SK-N-SH treated with all-trans-retinoic acid at 6 μM for 48 hours (cell line): ENCODE measurements around the gene SDK1.

Source experiments
- ATAC-seq: fragments of 200-7000 bp; cut with Tn5 transposase; 3 replicates; pipeline ENCODE4 v1.9.1; 2020; ENCODE audit warnings: mild to moderate bottlenecking, moderate library complexity
- BACH2 ChIP-seq: fragments of 250-450 bp; sonication (Bioruptor Pico); IDR thresholded peaks from 2 replicates; pipeline ENCODE4 v1.9.0; 2021; ENCODE audit warnings: mild to moderate bottlenecking, borderline replicate concordance
- CREB5 ChIP-seq: fragments of 250-450 bp; sonication (Bioruptor Pico); IDR thresholded peaks from 2 replicates; pipeline ENCODE4 v1.5.1; 2020; ENCODE audit warnings: low read depth, mild to moderate bottlenecking, moderate library complexity
- CSRNP3 ChIP-seq: fragments of 250-450 bp; sonication (Bioruptor Pico); IDR thresholded peaks from 2 replicates; pipeline ENCODE4 v1.5.1; 2021; ENCODE audit warnings: mild to moderate bottlenecking, moderate library complexity
- GLIS3 ChIP-seq: fragments of 250-450 bp; sonication (Bioruptor Pico); IDR thresholded peaks from 2 replicates; pipeline ENCODE4 v1.5.0; 2020; ENCODE audit warnings: mild to moderate bottlenecking, moderate library complexity
- ISL1 ChIP-seq: fragments of 250-450 bp; sonication (Bioruptor Pico); IDR thresholded peaks from 2 replicates; pipeline ENCODE4 v2.1.2; 2022; ENCODE audit warnings: mild to moderate bottlenecking, moderate library complexity
- OSR1 ChIP-seq: fragments of 250-450 bp; sonication (Bioruptor Pico); IDR thresholded peaks from 2 replicates; pipeline ENCODE4 v1.8.0; 2022; ENCODE audit warnings: moderate library complexity, mild to moderate bottlenecking, inconsistent platforms
- PATZ1 ChIP-seq: fragments of 250-450 bp; sonication (Bioruptor Pico); IDR thresholded peaks from 2 replicates; pipeline ENCODE4 v1.8.0; 2020; ENCODE audit warnings: mild to moderate bottlenecking, moderate library complexity, borderline replicate concordance
- POU6F1 ChIP-seq: fragments of 250-450 bp; sonication (Bioruptor Pico); IDR thresholded peaks from 2 replicates; pipeline ENCODE4 v1.8.0; 2021; ENCODE audit warnings: low read depth, mild to moderate bottlenecking, moderate library complexity, borderline replicate concordance
- PPARA ChIP-seq: fragments of 250-450 bp; sonication (Bioruptor Pico); IDR thresholded peaks from 2 replicates; pipeline ENCODE4 v1.5.0; 2020; ENCODE audit warnings: mild to moderate bottlenecking, borderline replicate concordance
- RARB ChIP-seq: fragments of 250-450 bp; sonication (Bioruptor Pico); IDR thresholded peaks from 2 replicates; pipeline ENCODE4 v1.8.0; 2021; ENCODE audit warnings: mild to moderate bottlenecking, moderate library complexity
- SNAI2 ChIP-seq: fragments of 250-450 bp; sonication (Bioruptor Pico); IDR thresholded peaks from 2 replicates; pipeline ENCODE4 v1.5.0; 2020; ENCODE audit warnings: mild to moderate bottlenecking, moderate library complexity
- TOX ChIP-seq: fragments of 250-450 bp; sonication (Bioruptor Pico); IDR thresholded peaks from 2 replicates; pipeline ENCODE4 v1.8.0; 2021; ENCODE audit warnings: mild to moderate bottlenecking, moderate library complexity, borderline replicate concordance
- TSHZ2 ChIP-seq: fragments of 250-450 bp; sonication (Bioruptor Pico); IDR thresholded peaks from 2 replicates; pipeline ENCODE4 v1.5.0; 2020; ENCODE audit warnings: mild to moderate bottlenecking, moderate library complexity
- ZFP3 ChIP-seq: fragments of 250-450 bp; sonication (Bioruptor Pico); IDR thresholded peaks from 2 replicates; pipeline ENCODE4 v1.5.0; 2020; ENCODE audit warnings: mild to moderate bottlenecking, moderate library complexity
- ZFP30 ChIP-seq: fragments of 450-650 bp; formaldehyde crosslinking; IDR thresholded peaks from 2 replicates; pipeline ENCODE4 v1.5.0; 2022; ENCODE audit warnings: mild to moderate bottlenecking, moderate library complexity
- ZNF565 ChIP-seq: fragments of 450-650 bp; formaldehyde crosslinking; conservative IDR thresholded peaks from 2 replicates; pipeline ENCODE4 v1.5.0; 2020; ENCODE audit warnings: low read depth, mild to moderate bottlenecking, moderate library complexity
- ZNF70 ChIP-seq: fragments of 450-650 bp; formaldehyde crosslinking; IDR thresholded peaks from 2 replicates; pipeline ENCODE4 v1.5.0; 2020; ENCODE audit warnings: mild to moderate bottlenecking, moderate library complexity
- ZNF8 ChIP-seq: fragments of 450-650 bp; formaldehyde crosslinking; IDR thresholded peaks from 2 replicates; pipeline ENCODE4 v1.5.0; 2020; ENCODE audit warnings: mild to moderate bottlenecking, moderate library complexity

SDK1 gene

GRCh38 chr7:3560495-3560894 is 259.4 kb downstream of the SDK1 start (continued):
- TF ChIP-seq TSHZ2 (CRISPR knock-in tag), result no peak
- TF ChIP-seq CREB5 (CRISPR knock-in tag), result no peak
- TF ChIP-seq ZNF8, result no peak
- no peak for TF ChIP-seq ZNF70 (CRISPR knock-in tag)

- no peak for ATAC-seq
- TF ChIP-seq RARB (CRISPR knock-in tag), result no peak
- no peak for TF ChIP-seq TOX (CRISPR knock-in tag)
- no peak for TF ChIP-seq ZNF70 (CRISPR knock-in tag)
- no peak for TF ChIP-seq SNAI2 (CRISPR knock-in tag)
Measured at GRCh38 chr7:3561932-3562331, 260.9 kb downstream of the SDK1 start.

- TF ChIP-seq CSRNP3 (CRISPR knock-in tag) (no peak), ZNF565 (CRISPR knock-in tag) (no peak), GLIS3 (CRISPR knock-in tag) (no peak), ISL1 (CRISPR knock-in tag) (no peak), POU6F1 (no peak), ZNF8 (no peak), TOX (CRISPR knock-in tag) (no peak), BACH2 (CRISPR knock-in tag) (no peak), RARB (CRISPR knock-in tag) (no peak), ZNF70 (CRISPR knock-in tag) (no peak), PPARA (CRISPR knock-in tag) (no peak), ZFP3 (CRISPR knock-in tag) (no peak), ZFP30 (CRISPR knock-in tag) (no peak), TSHZ2 (CRISPR knock-in tag) (no peak), PATZ1 (CRISPR knock-in tag) (no peak), CREB5 (CRISPR knock-in tag) (no peak), OSR1 (no peak)
- no peak for ATAC-seq
Measured at GRCh38 chr7:3564231-3564630, 263.2 kb downstream of the SDK1 start.
